Measurements from ENCODE around the gene ZBTB46.

The ZBTB46 gene

GRCh38 chr20:63744158-63744557, 86.9 kb downstream of the ZBTB46 start:
- DNase-seq = no peak

GRCh38 chr20:63743210-63743970, 87.7 kb downstream of the ZBTB46 start:
- no peak for DNase-seq

- DNase-seq = no peak
Observed at GRCh38 chr20:63742381-63743024, 88.6 kb downstream of the ZBTB46 start.

DNA sequence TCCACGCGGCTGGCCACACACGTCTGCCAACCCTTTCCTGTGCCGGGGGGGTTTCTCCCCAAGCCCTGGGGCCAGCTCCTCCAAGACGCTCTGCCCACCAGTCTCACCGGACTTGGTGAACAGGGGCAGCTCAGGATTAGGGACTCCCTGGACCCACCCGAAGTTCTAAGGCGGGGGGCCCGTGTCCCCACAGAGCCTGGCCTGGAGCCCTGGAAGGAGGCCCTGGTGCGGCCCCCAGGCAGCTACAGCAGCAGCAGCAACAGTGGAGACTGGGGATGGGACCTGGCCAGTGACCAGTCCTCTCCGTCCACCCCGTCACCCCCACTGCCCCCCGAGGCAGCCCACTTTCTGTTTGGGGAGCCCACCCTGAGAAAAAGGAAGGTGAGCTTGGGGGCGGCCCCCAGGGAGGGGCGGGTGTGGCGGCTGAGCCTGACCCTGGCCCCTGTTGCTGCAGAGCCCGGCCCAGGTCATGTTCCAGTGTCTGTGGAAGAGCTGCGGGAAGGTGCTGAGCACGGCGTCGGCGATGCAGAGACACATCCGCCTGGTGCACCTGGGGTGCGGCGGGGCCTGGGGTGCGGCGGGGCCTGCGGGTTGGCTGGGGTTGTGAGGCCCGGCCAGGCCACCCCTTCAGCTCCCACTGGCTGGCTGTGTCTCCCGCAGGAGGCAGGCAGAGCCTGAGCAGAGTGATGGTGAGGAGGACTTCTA, 89.2 kb downstream of the ZBTB46 start:
- DNase-seq = no peak

DNA sequence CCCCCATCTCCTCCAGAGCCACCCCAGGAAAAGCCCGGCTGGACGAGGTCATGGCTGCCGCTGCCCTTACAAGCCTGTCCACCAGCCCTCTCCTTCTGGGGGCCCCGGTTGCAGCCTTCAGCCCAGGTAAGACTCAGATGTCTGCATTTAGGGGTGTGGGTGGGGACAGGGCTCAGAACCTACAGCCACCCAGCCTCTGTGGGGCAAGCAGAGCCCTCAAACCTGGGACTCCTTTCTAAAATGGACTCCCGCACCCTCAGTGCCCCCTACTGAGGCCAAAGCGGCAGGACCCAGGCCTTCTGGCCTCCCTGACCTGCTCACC, 89.7 kb downstream of the ZBTB46 start:
- no peak for DNase-seq

DNA sequence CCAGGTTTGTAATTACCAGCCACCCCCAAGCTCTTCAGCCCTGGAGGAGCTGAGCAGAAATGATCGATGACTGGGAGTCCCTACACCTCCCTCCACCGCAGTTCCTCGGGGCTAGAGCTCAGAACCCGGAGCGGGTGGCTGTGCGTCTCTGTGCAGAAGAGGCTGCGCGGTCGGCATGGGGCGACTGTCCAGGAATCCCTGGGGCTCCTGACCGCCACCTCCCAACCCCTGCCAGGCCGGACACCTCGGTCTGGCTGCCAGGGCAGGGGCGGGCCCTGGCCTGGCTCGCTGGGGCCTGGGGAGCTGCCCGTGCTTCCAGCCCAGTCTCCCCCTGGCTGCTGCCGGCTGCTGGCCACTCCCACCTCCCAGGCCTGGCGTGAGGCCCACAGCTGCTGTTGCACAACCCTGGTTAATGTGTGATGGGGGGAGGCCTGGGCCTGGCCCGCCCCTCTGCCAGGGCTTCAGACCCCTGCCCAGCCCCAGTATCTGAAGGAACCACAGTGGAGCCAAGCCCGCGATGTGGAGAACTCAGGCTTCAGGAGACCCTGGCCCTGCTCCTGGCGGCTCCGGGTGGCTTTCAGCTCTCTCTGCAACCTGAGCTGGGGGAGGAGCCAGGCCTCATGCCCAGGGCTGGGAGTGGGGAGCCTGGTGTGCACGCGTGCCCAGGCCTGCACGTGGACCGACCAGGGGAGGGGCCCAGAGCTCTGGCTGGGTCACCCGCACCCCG, 90.3 kb downstream of the ZBTB46 start:
- DNase-seq = peak; percentile 46 to 83

GRCh38 chr20:63740070-63740626, 90.9 kb downstream of the ZBTB46 start:
- peak in 1 of 2 experiments; percentile 33 for DNase-seq

DNA sequence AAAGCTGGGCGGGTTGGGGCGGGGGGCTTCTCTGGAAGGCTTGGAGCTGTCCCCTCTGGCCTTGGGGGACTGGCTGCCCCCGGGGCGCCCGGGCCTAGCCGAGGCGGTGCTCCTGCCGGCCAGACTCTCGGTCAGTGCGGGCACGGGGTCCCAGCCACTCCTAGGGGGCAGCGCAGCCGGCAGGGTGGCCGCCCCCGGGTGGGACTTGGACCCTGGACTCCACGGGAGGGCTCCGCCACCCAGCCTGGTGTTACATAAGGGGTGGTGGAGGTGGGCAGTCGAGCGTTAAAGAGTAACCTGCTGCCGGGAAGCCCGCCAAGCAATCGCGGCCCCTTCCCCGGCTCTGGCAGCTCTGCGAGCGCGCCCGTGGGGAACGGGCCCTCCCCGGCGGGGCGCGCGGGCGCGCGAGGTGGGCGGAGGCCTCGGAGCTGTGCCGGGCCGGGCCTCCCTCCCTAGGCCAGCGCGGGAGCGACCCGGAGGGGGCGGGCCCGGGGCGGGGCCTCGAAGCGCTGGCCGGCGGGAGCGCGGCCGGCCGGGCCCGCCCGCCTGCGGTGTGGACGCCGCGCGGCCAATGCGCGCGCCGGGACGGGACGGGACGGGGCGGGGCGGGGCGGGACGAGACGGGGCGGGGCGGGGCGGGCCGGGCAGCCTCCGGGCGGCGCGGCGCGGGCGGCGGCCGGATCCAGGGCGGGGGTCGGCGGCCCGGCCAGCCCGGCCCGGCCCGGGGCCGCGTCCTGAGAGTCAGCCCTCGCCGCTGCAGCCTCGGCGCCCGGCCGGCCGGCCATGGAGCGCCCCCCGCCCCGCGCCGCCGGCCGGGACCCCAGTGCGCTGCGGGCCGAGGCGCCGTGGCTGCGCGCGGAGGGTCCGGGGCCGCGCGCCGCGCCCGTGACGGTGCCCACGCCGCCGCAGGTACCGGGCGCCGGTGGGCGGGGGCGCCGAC, 91.7 kb downstream of the ZBTB46 start, which contains the start of gene SLC2A4RG:
Gene SLC2A4RG (plus strand): TSS at position 647 of the 940 bp plus-strand sequence. CDS start 137 bp downstream, at position 784.
- peak; percentile 51 to 60 for DNase-seq

- DNase-seq = no peak
Observed at GRCh38 chr20:63738687-63739129, 92.4 kb downstream of the ZBTB46 start.

DNA sequence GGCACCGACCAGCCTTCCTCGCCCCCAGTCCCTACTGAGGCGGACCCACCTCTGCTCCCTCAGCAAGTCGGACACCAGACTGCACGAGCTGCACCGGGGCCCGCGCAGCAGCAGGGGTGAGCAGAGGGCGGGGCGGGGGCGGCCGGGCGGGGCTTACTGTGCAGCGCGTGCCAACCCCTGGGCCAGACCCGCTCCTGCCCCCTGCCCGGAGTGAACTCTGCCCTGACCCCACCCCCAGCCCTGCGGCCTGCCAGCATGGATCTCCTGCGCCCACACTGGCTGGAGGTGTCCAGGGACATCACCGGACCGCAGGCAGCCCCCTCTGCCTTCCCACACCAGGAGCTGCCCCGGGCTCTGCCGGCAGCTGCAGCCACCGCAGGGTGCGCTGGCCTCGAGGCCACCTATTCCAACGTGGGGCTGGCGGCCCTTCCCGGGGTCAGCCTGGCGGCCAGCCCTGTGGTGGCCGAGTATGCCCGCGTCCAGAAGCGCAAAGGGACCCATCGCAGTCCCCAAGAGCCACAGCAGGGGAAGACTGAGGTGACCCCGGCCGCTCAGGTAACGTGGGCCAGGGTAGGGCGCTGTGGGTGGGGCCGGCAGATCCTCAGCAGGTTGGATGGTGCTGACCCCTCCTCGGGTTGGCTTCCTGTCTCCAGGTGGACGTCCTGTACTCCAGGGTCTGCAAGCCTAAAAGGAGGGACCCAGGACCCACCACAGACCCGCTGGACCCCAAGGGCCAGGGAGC, 92.9 kb downstream of the ZBTB46 start:
- no peak for DNase-seq

DNA sequence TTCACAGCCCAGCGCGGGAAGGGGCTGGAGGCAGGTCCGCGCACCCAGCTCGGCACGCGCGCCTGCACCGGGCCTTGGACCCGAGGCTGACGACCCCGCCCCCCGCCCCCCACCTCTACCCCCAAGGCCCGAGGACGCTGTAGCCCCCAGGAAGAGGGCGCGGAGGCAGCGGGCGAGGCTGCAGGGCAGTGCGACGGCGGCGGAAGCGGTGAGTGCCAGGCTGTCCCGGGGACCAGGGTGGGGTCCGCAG, 93.4 kb downstream of the ZBTB46 start:
- no peak for DNase-seq

GRCh38 chr20:63736893-63737694, 94.0 kb downstream of the ZBTB46 start:
- no peak for DNase-seq

DNA sequence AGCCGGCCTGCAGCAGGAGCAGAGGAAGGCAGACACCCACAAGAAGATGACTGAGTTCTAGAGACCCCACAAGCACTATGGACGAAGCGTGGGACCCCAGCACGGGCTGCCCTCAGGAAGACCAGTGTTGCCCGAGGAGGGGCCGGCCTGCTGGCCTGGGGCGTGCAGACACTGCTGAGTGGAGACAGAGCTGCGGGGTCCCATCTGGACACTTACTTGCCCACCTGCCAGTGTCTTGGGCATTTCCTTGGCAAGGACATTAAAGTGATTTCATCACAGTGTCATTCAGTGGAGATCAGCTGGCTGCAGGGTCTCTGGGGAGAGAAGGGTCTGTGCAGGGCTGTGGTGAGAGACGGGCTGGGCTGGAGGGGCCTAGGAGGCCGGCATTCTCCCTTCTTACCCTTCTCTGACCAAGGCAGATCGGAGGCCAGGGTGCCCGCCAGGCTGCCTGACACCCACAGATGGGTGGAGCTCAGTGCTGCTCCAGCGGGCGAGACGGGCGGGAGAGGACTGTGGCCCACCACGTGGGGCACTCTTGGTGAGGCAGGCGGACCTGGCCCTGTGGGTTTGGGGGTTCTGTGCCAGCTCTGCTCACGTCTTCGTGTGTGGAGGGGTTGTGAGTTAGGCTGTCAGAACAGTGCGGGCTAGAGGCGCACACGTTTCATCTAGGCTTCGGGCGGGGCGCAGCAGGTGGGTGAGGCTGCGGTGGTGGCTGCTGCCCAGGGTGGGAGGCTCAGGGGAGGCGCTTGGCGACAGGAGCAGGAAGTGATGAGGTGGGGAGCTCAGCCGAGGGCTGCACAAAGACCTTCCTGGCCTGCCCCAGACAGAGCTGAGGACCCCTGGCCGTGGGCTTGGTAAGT, 95.0 kb downstream of the ZBTB46 start, which contains the start of gene LIME1:
Gene LIME1 (plus strand): TSS at position 806 of the 860 bp plus-strand sequence. CDS start 886 bp downstream, outside the sequence.
- DNase-seq = no peak

- DNase-seq = no peak
Observed at GRCh38 chr20:63734946-63735858, 95.9 kb downstream of the ZBTB46 start.

DNA sequence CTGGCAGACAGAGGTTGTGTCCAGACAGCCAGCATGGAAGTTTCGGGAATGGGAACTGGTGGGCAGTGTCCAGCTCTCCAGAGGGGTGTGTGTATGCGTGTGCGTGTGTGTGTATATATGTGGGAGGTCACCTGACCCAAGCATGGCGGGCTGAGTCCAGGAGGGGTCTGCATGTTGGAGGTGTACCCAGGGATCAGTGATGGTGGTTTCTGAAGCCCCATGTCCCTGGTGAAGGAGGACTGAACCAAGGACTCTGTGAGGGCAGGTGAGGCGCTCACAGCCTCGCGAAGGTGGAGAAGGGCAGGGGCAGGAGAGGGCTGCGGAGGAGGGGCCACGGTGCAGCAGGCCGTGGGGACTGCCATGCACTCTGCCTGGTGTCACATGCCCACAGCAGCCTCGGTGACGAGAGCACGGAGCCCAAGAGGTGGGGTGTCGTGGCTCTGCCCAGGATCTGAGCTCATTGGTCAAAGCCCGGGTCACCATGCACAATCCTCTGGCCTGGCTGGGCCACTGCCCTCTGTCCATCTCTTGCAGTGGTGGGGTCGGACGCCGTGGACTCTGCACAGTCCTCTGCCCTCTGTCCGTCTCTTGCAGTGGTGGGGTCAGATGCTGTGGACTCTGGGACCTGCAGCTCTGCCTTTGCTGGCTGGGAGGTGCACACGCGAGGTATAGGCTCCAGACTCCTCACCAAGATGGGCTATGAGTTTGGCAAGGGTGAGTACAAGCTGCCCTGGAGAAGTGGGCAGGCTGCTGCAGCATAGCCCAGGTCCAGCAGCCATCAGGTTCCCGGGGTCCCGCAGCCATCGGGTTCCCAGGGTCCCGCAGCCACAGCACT, 96.7 kb downstream of the ZBTB46 start:
- DNase-seq = no peak

DNA sequence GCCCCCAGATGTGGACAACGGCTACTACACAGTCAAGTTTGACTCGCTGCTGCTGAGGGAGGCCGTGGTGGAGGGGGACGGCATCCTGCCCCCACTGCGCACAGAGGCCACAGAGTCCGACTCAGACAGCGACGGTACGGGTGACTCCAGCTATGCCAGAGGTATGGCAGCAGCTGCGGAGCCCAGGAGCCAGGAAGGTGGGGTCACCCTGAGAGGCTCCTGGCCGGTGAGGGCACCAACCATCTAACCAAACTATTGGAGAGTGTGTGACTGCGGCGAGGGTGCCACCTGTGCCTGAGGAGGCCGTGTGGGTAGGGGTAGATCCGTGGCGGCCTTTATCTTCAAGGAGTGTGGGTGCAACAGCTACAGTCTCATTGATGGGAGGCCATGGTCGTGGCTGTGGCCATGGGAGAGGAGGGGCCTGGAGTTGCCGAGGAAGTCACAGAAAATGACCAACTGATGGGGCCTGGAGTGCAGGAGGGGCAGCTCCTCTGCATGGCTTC, 97.4 kb downstream of the ZBTB46 start:
- no peak for DNase-seq

GRCh38 chr20:63733117-63733516, 97.9 kb downstream of the ZBTB46 start:
- no peak for DNase-seq

All from SW 1271 (cell line).